Chondrocyte (in vitro differentiated cells): ENCODE measurements around the gene RBBP8NL. TPM values are rescaled to one million over a fixed set of nuclear protein-coding genes. Genes with fewer than 3 reads are reported as not detected.
"Not testable (repeated sequence)": the region's sequence is repeated elsewhere in the genome, so short reads cannot be mapped to it uniquely, and the experiment has no call there.

ENCODE experiments used
- DNase-seq: peaks from one replicate; pipeline ENCODE4 v3.0.0; 2021; ENCODE audit warnings: mixed read lengths, low spot score
- H3K27ac Mint-ChIP-seq: one replicate; pipeline ENCODE4 v1.8.0; 2021; ENCODE audit warnings: mild to moderate bottlenecking, moderate library complexity, mixed read lengths; ENCODE audit not compliant: unreplicated experiment
- H3K27me3 Mint-ChIP-seq: 2 replicates; pipeline ENCODE4 v1.8.0; 2021; ENCODE audit warnings: low read depth, mixed read lengths
- H3K36me3 Mint-ChIP-seq: 2 replicates; pipeline ENCODE4 v1.8.0; 2021; ENCODE audit warnings: low read depth, mixed read lengths
- H3K4me1 Mint-ChIP-seq: 2 replicates; pipeline ENCODE4 v1.8.0; 2021; ENCODE audit warnings: low read depth, mild to moderate bottlenecking, mixed read lengths
- H3K4me3 Mint-ChIP-seq: one replicate; pipeline ENCODE4 v1.8.0; 2021; ENCODE audit warnings: mild to moderate bottlenecking, moderate library complexity, mixed read lengths; ENCODE audit not compliant: unreplicated experiment
- H3K9me3 Mint-ChIP-seq: 2 replicates; pipeline ENCODE4 v1.8.0; 2021; ENCODE audit warnings: low read depth, mixed read lengths
- CTCF ChIP-seq: fragments of 200-600 bp; sonication (generic); IDR thresholded peaks from 2 replicates; pipeline ENCODE4 v1.5.0; 2021; ENCODE audit warnings: antibody characterized with exemption, mild to moderate bottlenecking, moderate library complexity
- total RNA-seq: library from RNA; stranded (reverse); gene quantifications from 3 replicates; pipeline ENCODE4 v1.2.1, GENCODE V29; 2021

Gene RBBP8NL
- total RNA-seq, 1 donor from 2014 or later = not detected

GRCh38 chr20:62374331-62375152, 52.8 kb downstream of the RBBP8NL start:
- H3K36me3 Mint-ChIP-seq = no peaks in the 10 kb centered on the region
- H3K27ac Mint-ChIP-seq = peak overlapping the region; percentile 51

GRCh38 chr20:62373631-62374179, 53.6 kb downstream of the RBBP8NL start:
- H3K27me3 Mint-ChIP-seq, H3K36me3 Mint-ChIP-seq, H3K9me3 Mint-ChIP-seq, H3K4me3 Mint-ChIP-seq, DNase-seq, H3K27ac Mint-ChIP-seq: not testable (repeated sequence)
- peaks cover 59% of the 10 kb centered on the region for H3K4me1 Mint-ChIP-seq

More at GRCh38 chr20:62374331-62375152, 52.8 kb downstream of the RBBP8NL start:
- Mint-ChIP-seq H3K4me3 (no peak overlapping the region), H3K27me3 (no peaks in the 10 kb centered on the region), H3K9me3 (no peaks in the 10 kb centered on the region), H3K4me1 (peaks cover 53% of the 10 kb centered on the region)
- no peak for DNase-seq
- no peak for TF ChIP-seq CTCF

GRCh38 chr20:62372042-62372993, 55.0 kb downstream of the RBBP8NL start:
- H3K27ac Mint-ChIP-seq = no peak overlapping the region
- H3K4me1 Mint-ChIP-seq = peaks cover 64% of the 10 kb centered on the region
- no peaks in the 10 kb centered on the region for H3K9me3 Mint-ChIP-seq
- H3K36me3 Mint-ChIP-seq = no peaks in the 10 kb centered on the region
- DNase-seq = no peak
- H3K27me3 Mint-ChIP-seq = no peaks in the 10 kb centered on the region
- no peak for TF ChIP-seq CTCF
- H3K4me3 Mint-ChIP-seq = no peak overlapping the region

GRCh38 chr20:62371588-62372041, 55.7 kb downstream of the RBBP8NL start:
- TF ChIP-seq CTCF = no peak
- Mint-ChIP-seq H3K4me3 (no peak overlapping the region), H3K27me3 (no peaks in the 10 kb centered on the region), H3K36me3 (no peaks in the 10 kb centered on the region), H3K9me3 (no peaks in the 10 kb centered on the region), H3K27ac (no peak overlapping the region), H3K4me1 (peaks cover 57% of the 10 kb centered on the region)
- no peak for DNase-seq

- H3K4me3 Mint-ChIP-seq = no peak overlapping the region
- TF ChIP-seq CTCF = no peak
- peak overlapping the region; percentile 65 for H3K27ac Mint-ChIP-seq
- no peaks in the 10 kb centered on the region for H3K27me3 Mint-ChIP-seq
- peaks cover 54% of the 10 kb centered on the region for H3K4me1 Mint-ChIP-seq
- no peak for DNase-seq
- H3K36me3 Mint-ChIP-seq = no peaks in the 10 kb centered on the region
- no peaks in the 10 kb centered on the region for H3K9me3 Mint-ChIP-seq
Observed at GRCh38 chr20:62370807-62371587, 56.3 kb downstream of the RBBP8NL start.
